Endodermal cell (in vitro differentiated cells): ENCODE measurements around the gene MS4A3. TPM values are rescaled to one million over a fixed set of nuclear protein-coding genes. Genes with fewer than 3 reads are reported as not detected.
"Not testable (repeated sequence)": the region's sequence is repeated elsewhere in the genome, so short reads cannot be mapped to it uniquely, and the experiment has no call there.

ENCODE experiments used
- DNase-seq: peaks from one replicate; pipeline ENCODE4 v3.0.0-alpha.2; 2017
- H3K27ac ChIP-seq: 2 replicates; pipeline ENCODE4 v1.5.1; 2013; ENCODE audit warnings: mild to moderate bottlenecking, low read depth, low read length, moderate library complexity
- H3K27me3 ChIP-seq: 2 replicates; pipeline ENCODE4 v1.6.1; 2013; ENCODE audit warnings: mild to moderate bottlenecking, low read length, moderate library complexity; ENCODE audit not compliant: insufficient read depth, control insufficient read depth, poor library complexity, severe bottlenecking
- H3K36me3 ChIP-seq: 2 replicates; pipeline ENCODE4 v1.7.0; 2013; ENCODE audit warnings: mild to moderate bottlenecking, low read length, moderate library complexity; ENCODE audit not compliant: control insufficient read depth, insufficient read depth
- H3K4me1 ChIP-seq: one replicate; pipeline ENCODE4 v1.7.0; 2013; ENCODE audit warnings: low read length; ENCODE audit not compliant: control insufficient read depth, insufficient read depth
- H3K4me3 ChIP-seq: 2 replicates; pipeline ENCODE4 v1.5.1; 2013; ENCODE audit warnings: mild to moderate bottlenecking, low read length, moderate library complexity
- H3K9ac ChIP-seq: 2 replicates; pipeline ENCODE4 v1.6.1; 2013; ENCODE audit warnings: mild to moderate bottlenecking, low read length, moderate library complexity; ENCODE audit not compliant: poor library complexity, severe bottlenecking; ENCODE audit errors: extremely low read depth
- H3K9me3 ChIP-seq: 2 replicates; pipeline ENCODE4 v1.6.1; 2013; ENCODE audit warnings: mild to moderate bottlenecking, low read length, moderate library complexity; ENCODE audit not compliant: control insufficient read depth
- H3K27ac Mint-ChIP-seq: 2 replicates; pipeline ENCODE4 v1.8.0; 2020; ENCODE audit warnings: mixed read lengths
- H3K27me3 Mint-ChIP-seq: 2 replicates; pipeline ENCODE4 v1.8.0; 2021; ENCODE audit warnings: mild to moderate bottlenecking, mixed read lengths; ENCODE audit not compliant: insufficient read depth
- H3K36me3 Mint-ChIP-seq: 2 replicates; pipeline ENCODE4 v1.8.0; 2020; ENCODE audit warnings: low read depth, mixed read lengths
- H3K4me1 Mint-ChIP-seq: 2 replicates; pipeline ENCODE4 v1.8.0; 2020; ENCODE audit warnings: mixed read lengths
- H3K4me3 Mint-ChIP-seq: 2 replicates; pipeline ENCODE4 v1.8.0; 2020; ENCODE audit warnings: mild to moderate bottlenecking, moderate library complexity, mixed read lengths
- H3K9me3 Mint-ChIP-seq: 2 replicates; pipeline ENCODE4 v1.8.0; 2020; ENCODE audit warnings: mild to moderate bottlenecking, mixed read lengths
- WGBS, 2 experiments: methylation state at CpG; one replicate each; pipeline versions ENCODE4 v1.1.5 to v1.1.7; 2013; ENCODE audit warnings: missing lambda C conversion rate in 2 of 2, mixed read lengths in 1 of 2; ENCODE audit not compliant: insufficient coverage in 1 of 2, insufficient read length in 1 of 2; 5-methylcytosine and 5-hydroxymethylcytosine counted together
- total RNA-seq, 2 donors: library from RNA; stranded (reverse); fragmentation: NEBNext Ultra II Directional in 1 of 2; extraction: Animal tissue kit (Norgen Biotek cat#: 25700) in 1 of 2; gene quantifications; 2 replicates in 1 of 2; 3 replicates in 1 of 2; pipeline ENCODE4 v1.2.1, GENCODE V29; 2021
- TF ChIP-seq, protein P1 (sequence below): fragments of 200-600 bp; sonication (generic); conservative IDR thresholded peaks from 2 replicates; pipeline ENCODE4 v1.5.0; 2021; ENCODE audit warnings: antibody characterized with exemption, mild to moderate bottlenecking

MS4A3 gene
- total RNA-seq, 2 donors from 2014 or later = not detected

DNA sequence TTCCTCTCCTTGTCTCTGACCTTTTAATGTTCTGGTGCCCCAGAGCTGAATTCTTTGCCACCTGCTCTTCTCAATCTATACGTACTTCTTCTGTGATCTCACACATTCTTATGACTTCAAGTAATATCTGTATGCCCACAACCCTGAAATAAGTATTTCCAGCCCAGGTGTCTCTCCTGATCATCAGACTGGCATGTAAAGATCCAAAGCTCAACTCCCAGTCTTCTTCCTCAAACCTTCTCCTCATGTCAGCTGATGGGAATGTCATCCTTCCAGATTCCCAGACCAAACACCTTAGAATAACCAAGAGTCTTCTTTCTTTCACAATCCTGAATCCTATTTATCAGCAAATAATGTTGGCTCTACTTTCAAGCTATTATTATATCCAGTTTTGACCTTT is 9.3 kb downstream of the MS4A3 start:
- no peaks in the 10 kb centered on the region for H3K27me3 Mint-ChIP-seq
- Histone ChIP-seq H3K9ac (no peak overlapping the region), H3K4me1 (no peaks in the 10 kb centered on the region), H3K9me3 (no peaks in the 10 kb centered on the region), H3K27me3 (no peaks in the 10 kb centered on the region), H3K27ac (no peak overlapping the region), H3K4me3 (no peak overlapping the region), H3K36me3 (no peaks in the 10 kb centered on the region)
- H3K27ac Mint-ChIP-seq = no peak overlapping the region
- H3K9me3 Mint-ChIP-seq = peaks cover 2% of the 10 kb centered on the region
- no peaks in the 10 kb centered on the region for H3K36me3 Mint-ChIP-seq
- DNase-seq = no peak
- no peak overlapping the region for H3K4me3 Mint-ChIP-seq
- WGBS, 2 experiments = 81 to 100% methylated on average over 1 of the region's 1 CpG
- no peaks in the 10 kb centered on the region for H3K4me1 Mint-ChIP-seq
- TF ChIP-seq, protein P1, sequence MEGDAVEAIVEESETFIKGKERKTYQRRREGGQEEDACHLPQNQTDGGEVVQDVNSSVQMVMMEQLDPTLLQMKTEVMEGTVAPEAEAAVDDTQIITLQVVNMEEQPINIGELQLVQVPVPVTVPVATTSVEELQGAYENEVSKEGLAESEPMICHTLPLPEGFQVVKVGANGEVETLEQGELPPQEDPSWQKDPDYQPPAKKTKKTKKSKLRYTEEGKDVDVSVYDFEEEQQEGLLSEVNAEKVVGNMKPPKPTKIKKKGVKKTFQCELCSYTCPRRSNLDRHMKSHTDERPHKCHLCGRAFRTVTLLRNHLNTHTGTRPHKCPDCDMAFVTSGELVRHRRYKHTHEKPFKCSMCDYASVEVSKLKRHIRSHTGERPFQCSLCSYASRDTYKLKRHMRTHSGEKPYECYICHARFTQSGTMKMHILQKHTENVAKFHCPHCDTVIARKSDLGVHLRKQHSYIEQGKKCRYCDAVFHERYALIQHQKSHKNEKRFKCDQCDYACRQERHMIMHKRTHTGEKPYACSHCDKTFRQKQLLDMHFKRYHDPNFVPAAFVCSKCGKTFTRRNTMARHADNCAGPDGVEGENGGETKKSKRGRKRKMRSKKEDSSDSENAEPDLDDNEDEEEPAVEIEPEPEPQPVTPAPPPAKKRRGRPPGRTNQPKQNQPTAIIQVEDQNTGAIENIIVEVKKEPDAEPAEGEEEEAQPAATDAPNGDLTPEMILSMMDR = no peak

DNA sequence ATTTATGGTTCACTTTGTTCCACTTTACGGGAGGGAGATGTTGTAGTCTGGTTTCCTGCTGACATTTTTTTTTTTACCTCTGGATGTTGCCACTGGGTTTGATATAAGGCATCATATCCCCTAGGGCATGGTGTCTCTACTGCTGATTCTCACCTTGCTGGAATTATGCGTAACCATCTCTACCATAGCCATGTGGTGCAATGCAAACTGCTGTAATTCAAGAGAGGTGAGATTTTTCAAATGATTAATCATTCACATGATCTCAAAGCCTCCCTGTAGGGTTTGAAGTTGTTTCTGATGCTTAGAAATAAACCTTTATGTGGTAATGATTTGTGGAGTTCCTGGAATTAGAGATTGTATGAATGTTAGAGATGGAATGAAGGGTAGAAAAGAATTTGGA is 13.0 kb downstream of the MS4A3 start:
- H3K9me3 ChIP-seq = no peaks in the 10 kb centered on the region
- TF ChIP-seq, protein P1 = no peak
- no peak overlapping the region for H3K4me3 Mint-ChIP-seq
- no peaks in the 10 kb centered on the region for H3K36me3 ChIP-seq
- no peak overlapping the region for H3K4me3 ChIP-seq
- no peak for DNase-seq
- H3K4me1 Mint-ChIP-seq = no peaks in the 10 kb centered on the region
- 97% methylated on average over 2 of the region's 2 CpGs; no CpG with 5 or more reads in 1 of the 2 experiments for WGBS, 2 experiments
- no peak overlapping the region for H3K27ac ChIP-seq
- H3K27ac Mint-ChIP-seq = no peak overlapping the region
- no peaks in the 10 kb centered on the region for H3K27me3 ChIP-seq
- H3K9ac ChIP-seq = no peak overlapping the region
- H3K4me1 ChIP-seq = no peaks in the 10 kb centered on the region
- peaks cover 11% of the 10 kb centered on the region for H3K9me3 Mint-ChIP-seq
- no peaks in the 10 kb centered on the region for H3K27me3 Mint-ChIP-seq
- no peaks in the 10 kb centered on the region for H3K36me3 Mint-ChIP-seq

DNA sequence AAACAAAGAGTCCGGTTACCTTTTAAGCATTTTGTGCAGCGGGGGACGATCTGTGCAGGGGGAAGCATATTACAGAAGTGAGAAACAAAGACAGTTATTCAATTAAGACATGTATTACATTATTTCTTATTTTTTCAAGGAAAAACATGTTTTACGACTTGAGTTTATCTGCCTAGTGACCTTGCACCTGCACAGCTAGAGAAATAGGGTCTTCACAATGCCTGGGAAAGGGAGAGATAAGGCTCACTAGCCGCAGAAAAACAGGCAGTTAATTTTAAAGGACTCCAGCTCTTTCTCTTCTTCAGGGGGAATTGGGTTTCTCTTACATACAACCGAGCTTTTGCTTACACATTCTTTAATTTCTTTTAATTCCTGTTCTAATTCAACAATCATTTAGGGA is 15.2 kb downstream of the MS4A3 start:
- WGBS, 2 experiments = 89 to 100% methylated on average over 2 to 6 of the region's 6 CpGs

DNA sequence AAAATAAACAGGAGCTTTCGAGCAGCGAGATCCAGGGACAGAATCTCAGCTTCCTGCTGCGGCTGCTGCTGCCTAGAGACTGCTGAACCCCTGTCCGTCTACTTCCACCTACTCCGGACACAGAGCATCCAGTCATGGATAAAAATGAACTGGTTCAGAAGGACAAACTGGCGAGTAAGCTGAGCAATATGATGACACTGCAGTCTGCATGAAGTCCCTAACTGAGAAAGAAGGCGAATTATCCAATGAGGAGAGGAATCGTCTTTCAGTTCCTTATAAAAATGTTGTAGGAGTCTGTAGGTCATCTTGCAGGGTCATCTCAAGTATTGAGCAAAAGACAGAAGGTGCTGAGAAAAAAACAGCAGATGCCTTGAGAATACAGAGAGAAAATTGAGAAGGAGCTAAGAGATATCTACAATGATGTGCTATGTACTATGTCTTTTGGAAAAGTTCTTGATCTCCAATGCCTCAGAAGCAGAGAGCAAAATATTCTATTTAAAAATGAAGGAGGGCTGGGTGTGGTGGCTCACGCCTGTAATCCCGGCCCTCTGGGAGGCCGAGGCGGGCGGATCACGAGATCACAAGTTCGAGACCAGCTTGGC is 20.9 kb downstream of the MS4A3 start:
- Mint-ChIP-seq H3K4me3 (no peak overlapping the region), H3K9me3 (peaks cover 9% of the 10 kb centered on the region), H3K36me3 (no peaks in the 10 kb centered on the region), H3K27me3 (no peaks in the 10 kb centered on the region), H3K4me1 (peaks cover 5% of the 10 kb centered on the region), H3K27ac (no peak overlapping the region)
- Histone ChIP-seq H3K36me3 (no peaks in the 10 kb centered on the region), H3K9me3 (peaks cover 6% of the 10 kb centered on the region), H3K27ac (no peak overlapping the region), H3K9ac (no peak overlapping the region), H3K27me3 (no peaks in the 10 kb centered on the region), H3K4me3 (no peak overlapping the region), H3K4me1 (no peaks in the 10 kb centered on the region)
- no peak for DNase-seq
- WGBS, 2 experiments = 86 to 88% methylated on average over 11 to 15 of the region's 15 CpGs
- TF ChIP-seq, protein P1 = no peak

More for the DNA sequence above, 15.2 kb downstream of the MS4A3 start:
- H3K9me3 Mint-ChIP-seq = peaks cover 11% of the 10 kb centered on the region
- not testable (repeated sequence) for H3K36me3 ChIP-seq, H3K9me3 ChIP-seq, H3K4me1 Mint-ChIP-seq, H3K4me1 ChIP-seq, H3K9ac ChIP-seq, DNase-seq, H3K4me3 ChIP-seq, H3K36me3 Mint-ChIP-seq, H3K27me3 Mint-ChIP-seq, H3K4me3 Mint-ChIP-seq, H3K27ac ChIP-seq, H3K27me3 ChIP-seq, H3K27ac Mint-ChIP-seq
